BJ (cell line): ENCODE results near the gene PSMD2. TPM values are rescaled to one million over a fixed set of nuclear protein-coding genes. Genes with fewer than 3 reads are reported as not detected.

Experiments
- CTCF ChIA-PET: fragments of 350-600 bp; formaldehyde crosslinking; extraction: SDS; loops from one replicate; lab custom pipeline; 2021; ENCODE audit warnings: antibody characterized with exemption, inconsistent platforms; lab: Yijun Ruan, JAX
- POLR2A ChIA-PET: fragments of 300-600 bp; sonication (Branson Sonifier 250); formaldehyde crosslinking; extraction: SDS; loops from one replicate; lab custom pipeline; 2021; ENCODE audit warnings: antibody characterized with exemption; lab: Charles Lee
- DNase-seq: peaks from one replicate; pipeline ENCODE4 v3.0.0-alpha.2; 2011; ENCODE audit warnings: low read depth
- H3K27me3 ChIP-seq: 2 replicates; pipeline ENCODE4 v1.6.0; 2011; ENCODE audit warnings: low read length; ENCODE audit not compliant: control insufficient read depth, insufficient read depth
- H3K36me3 ChIP-seq: 2 replicates; pipeline ENCODE4 v1.5.1; 2011; ENCODE audit warnings: low read length; ENCODE audit not compliant: control insufficient read depth, insufficient read depth
- H3K4me3 ChIP-seq: 2 replicates; pipeline ENCODE4 v1.5.1; 2011; ENCODE audit warnings: low read depth, mild to moderate bottlenecking, control low read depth, low read length
- CTCF ChIP-seq: IDR thresholded peaks from 2 replicates; pipeline ENCODE4 v1.5.1; 2011; ENCODE audit warnings: low read depth, mild to moderate bottlenecking, control low read depth, inconsistent platforms, low read length, moderate library complexity; ENCODE audit not compliant: insufficient read depth
- polyA plus RNA-seq: library from polyadenylated mRNA; depleted of rRNA; stranded (reverse); fragments of >200 nt; gene quantifications from 2 replicates; pipeline ENCODE4 v1.2.3, GENCODE V29; 2011

PSMD2 gene
- polyA plus RNA-seq, 1 experiment, result 330 TPM

GRCh38 chr3:184346480-184347190 is 47.6 kb downstream of the PSMD2 start:
- ChIA-PET POLR2A (no interaction called here), CTCF (interaction anchor here (1.6 to 10.5 kb wide), 2 partner anchors 8 to 25 kb away, joined by 4 to 65 read pairs; no protein-coding TSS in a partner anchor)
- H3K27me3 ChIP-seq, result no peaks in the 10 kb centered on the region
- DNase-seq, result no peak
- no peak for TF ChIP-seq CTCF
- no peak overlapping the region for H3K4me3 ChIP-seq
- H3K36me3 ChIP-seq, result peaks cover 8% of the 10 kb centered on the region

DNA sequence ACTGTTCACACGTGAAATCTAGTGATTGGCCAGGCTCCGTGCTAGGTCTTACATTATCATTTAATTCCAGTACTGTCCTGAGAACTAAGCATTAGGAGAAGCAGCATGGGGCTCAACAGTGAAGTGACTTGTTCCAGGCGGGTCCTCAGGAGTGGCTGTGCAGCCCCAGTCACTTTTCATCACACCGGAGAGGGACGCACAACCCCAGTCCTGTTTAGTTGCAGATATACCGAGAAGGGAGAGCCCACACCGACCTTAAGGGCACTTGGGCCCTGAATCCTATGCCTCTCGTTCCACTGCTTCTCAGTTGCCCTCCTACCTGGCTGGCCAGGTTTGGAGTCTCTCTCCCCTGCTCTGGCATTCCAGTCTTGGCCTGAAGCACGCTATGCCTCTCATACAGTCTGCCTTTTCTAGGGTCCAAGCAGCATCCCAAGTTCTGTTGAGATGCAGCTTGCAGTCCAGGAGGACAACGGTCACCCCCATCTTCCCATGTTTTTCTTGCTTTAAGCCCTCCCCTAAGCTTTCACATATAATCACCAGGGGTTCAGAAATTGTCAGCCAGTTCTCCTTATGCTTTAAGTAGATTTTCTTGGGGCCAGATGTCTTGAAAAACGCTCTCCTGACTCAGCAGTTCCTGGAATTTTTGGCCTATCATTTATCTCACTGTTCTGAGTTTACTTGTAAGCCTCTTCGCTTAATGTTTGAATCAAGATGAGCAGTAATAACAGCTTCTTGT is 48.4 kb downstream of the PSMD2 start:
- no peak for TF ChIP-seq CTCF
- Histone ChIP-seq H3K27me3 (no peaks in the 10 kb centered on the region), H3K4me3 (no peak overlapping the region), H3K36me3 (peaks cover 8% of the 10 kb centered on the region)
- POLR2A ChIA-PET, result no interaction called here
- DNase-seq, result no peak
- CTCF ChIA-PET, result interaction anchor here (1.0 to 1.5 kb wide), 2 partner anchors 12 to 166 kb away, joined by 3 to 5 read pairs; no protein-coding TSS in a partner anchor

DNA sequence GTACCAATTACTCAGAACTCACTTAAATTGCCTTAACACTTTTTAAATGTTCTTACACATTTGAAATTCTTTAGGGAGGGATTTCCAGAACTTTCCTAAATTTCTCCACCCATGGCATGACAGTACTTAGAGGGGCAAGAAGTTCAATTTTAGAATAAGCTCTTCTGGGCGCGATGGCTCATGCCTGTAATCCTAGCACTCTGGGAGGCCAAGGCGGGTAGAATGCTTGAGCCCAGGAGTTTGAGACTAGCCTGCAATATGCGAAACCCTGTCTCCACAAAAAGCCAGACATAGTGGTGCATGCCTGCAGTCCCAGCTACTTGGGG is 49.0 kb downstream of the PSMD2 start:
- TF ChIP-seq CTCF, result no peak
- Histone ChIP-seq H3K36me3 (peaks cover 6% of the 10 kb centered on the region), H3K27me3 (no peaks in the 10 kb centered on the region), H3K4me3 (no peak overlapping the region)
- ChIA-PET CTCF (interaction anchor here (1.0 to 1.5 kb wide), 3 partner anchors 10 to 166 kb away, joined by 3 to 5 read pairs (median 4); partner anchors contain the start of gene FAM131A), POLR2A (no interaction called here)
- no peak for DNase-seq

GRCh38 chr3:184349563-184350470 is 50.8 kb downstream of the PSMD2 start:
- no peak for DNase-seq
- H3K27me3 ChIP-seq, result no peaks in the 10 kb centered on the region
- no peak for TF ChIP-seq CTCF
- peaks cover 5% of the 10 kb centered on the region; the same call in 1 of the 2 replicates for H3K36me3 ChIP-seq
- ChIA-PET POLR2A (no interaction called here), CTCF (interaction anchor here (0.8 to 1.3 kb wide), 2 partner anchors 12 kb away, joined by 3 to 4 read pairs; partner anchors contain the start of genes CLCN2, FAM131A and POLR2H)
- H3K4me3 ChIP-seq, result no peak overlapping the region
